Stimulated activated CD4-positive, alpha-beta T cell treated with anti-CD3 and anti-CD28 coated beads, Interleukin-2, amount 100 ng/mL, for 4 hours (primary cell): ENCODE measurements around the gene TUBG1.
"Not testable (repeated sequence)": the region's sequence is repeated elsewhere in the genome, so short reads cannot be mapped to it uniquely, and the experiment has no call there.

Experiments used
- DNase-seq: peaks from one replicate; pipeline ENCODE4 v3.0.0-alpha.2; 2020; ENCODE audit warnings: low read depth

TUBG1 gene

DNA sequence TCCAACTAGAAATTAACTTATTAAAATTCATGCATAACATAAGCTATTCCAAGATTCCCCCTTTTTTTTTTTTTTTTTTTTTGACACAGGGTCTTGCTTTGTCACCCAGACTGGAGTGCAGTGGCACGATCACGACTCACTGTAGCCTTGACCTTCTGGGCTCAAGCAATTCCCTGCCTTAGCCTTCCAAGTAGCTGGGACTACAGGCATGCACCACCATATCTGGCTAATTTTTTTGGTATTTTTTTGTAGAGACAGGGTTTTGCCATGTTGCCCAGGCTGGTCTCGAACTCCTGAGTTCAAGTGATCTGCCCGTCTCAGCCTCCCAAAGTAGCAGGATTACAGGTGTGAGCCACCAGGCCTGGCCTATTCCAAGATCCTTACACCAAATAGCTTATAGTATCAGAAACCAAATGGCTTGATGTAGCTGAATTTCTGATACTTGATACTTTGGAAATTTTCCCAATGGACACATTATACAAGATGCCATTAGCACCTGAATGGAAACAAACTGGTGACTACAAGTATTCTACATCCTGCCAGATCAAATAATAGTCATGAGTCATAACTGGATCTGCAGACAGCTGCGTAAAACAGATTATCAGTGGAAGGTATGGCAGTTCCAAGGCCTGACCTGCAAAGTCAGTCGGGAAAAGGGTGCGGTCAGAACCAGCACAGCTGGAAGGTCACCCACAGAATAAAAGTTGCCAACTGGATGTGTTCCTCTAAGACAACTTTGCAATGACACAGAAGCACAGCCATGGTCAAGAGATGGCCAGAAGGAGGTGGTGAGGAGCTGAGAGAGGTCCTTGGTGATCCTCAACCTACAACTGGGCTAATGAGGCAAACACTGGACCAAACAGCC lies 14.5 kb downstream of the TUBG1 start:
- DNase-seq, result no peak

DNA sequence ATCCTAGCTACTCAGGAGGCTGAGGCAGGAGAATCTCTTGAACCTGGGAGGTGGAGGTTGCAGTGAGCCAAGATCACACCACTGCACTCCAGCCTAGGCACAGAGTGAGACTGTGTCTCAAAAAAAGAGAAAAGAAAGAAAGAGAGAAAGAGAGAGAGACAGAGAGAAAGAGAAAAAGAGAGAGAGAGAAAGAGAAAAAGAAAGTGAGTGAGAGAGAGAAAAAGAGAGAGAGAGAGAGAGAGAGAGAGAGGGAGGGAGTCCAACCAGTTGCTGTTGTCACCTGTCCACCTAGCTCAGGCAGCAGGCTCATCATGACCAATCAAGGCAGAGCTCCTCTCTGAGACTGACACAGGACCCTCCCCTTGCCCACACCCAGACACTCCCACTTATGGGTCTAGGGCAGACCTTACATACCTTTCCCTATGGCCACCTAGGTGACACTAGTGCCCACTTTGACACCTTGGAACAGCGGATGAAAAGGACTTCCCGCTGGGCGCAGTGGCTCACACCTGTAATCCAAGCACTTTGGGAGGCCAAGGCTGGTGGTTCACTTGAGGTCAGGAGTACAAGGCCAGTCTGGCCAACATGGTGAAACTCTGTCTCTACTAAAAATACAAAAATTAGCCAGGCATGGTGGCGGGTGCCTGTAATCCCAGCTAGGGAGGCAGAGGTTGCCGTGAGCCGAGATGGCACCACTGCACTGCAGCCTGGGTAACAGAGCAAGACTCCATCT lies 17.7 kb downstream of the TUBG1 start:
- not testable (repeated sequence) for DNase-seq

DNA sequence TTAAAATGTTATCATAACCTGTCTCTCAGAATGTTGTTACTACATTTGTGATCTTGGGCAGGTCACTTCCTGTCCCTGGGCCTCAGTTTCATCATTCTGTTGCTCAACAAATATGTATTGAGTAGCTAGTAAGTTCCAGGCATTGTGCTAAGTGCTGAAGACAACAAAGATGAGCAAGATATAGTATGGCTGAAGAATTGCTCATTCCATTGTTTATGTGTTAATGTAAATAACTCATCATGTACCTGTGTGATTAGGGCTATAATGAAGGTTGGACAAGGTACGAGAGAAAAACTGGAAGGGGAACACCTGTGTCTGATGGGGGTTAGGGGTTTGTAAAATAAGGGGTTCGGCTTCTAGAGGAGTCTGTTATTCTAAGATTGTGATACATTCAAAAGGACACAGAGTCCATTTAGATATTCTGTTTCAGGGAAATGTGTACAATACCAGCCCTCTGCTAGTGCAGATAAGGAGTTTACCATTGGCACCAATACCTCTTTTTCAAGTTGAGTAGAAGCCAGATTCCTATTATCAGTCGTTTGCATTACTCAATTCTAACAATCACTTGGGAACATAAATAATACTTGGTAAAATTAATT lies 20.0 kb downstream of the TUBG1 start:
- no peak for DNase-seq

DNA sequence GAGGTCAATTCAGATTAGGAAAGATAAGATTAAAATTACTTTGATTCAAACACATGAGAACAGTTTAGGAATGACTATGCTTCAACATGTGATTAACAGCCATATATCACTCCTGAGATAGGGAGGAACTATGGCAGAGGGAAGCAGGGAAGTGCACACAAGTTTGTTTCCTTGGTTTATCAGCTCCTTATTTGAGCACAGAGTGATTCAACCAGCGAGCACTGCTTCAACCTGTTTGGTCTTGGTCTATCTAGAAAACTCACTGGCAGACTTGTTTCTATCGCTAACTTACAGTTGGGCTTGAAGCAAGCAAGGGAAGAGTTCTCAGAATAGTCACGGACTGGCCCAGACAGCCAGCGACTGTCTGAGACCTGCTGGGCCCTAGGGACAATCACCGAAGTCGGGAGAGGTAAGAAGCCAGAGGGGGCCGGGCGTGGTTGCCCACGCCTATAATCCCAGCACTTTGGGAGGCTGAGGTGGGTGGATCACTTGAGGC lies 23.5 kb downstream of the TUBG1 start:
- DNase-seq, result no peak

DNA sequence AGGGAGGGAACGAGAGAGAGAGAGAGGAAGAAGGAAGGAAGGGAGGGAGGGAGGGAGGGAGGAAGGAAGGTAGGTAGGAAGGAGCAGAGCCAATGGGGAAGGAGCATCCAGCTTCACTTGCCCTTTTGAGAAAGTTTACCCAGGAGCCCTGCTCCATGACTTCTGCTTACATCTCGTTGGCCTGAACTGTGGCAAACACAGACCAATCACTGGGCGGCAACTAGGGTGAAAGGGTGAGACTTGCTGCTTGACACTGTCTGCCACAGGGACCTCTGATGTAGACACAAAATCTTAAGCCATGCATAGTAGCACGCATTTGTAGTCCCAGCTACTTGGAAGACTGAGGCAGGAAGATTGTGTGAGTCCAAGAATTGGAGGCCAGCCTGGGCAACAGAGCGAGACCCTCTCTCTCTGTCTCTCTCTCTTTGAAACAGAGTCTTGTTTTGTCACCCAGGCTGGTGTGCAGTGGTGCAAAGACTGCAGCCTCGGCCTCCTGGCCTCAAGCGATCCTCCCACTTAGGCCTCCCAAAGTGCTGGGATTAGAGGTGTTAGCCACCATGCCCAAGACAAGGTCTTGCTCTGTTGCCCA lies 30.1 kb downstream of the TUBG1 start:
- no peak for DNase-seq

DNA sequence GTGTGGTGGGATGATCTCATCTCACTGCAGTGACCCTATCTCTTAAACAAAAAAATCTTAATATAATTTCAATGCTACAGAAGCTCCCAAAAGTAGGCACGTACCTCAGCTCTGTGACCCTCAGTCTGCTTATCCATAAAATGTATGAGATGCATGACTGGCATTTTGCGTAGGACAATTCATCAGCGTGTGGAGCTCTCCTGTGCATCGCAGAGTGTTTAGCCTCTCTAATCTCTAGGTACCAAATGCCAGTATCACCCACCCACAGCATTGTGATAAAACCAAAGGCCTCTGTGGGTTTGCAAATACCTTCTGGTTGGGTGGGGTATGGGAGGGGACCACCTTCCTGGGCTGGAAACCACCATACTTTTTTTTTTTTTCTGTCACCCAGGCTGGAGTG lies 30.6 kb downstream of the TUBG1 start:
- DNase-seq, result no peak

DNA sequence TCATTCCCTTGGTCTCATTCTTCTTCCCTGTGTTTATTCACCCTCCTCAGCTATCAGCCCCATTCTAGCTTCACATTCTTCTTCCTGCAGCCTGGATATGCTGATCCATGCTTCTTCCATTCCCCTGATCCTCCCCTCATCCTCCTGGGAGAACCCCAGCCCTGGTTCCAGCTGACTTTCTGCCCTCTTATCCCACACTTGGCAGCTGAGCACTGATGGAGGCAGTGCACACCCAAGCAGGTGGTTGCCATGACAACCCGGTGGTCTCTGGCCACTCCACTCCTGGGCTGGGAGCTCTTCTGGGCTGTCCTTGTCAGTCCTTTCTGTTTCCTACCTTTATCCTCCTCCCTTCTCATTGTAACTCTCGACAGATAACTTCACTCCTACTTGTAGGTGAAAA lies 32.9 kb downstream of the TUBG1 start:
- no peak for DNase-seq

DNA sequence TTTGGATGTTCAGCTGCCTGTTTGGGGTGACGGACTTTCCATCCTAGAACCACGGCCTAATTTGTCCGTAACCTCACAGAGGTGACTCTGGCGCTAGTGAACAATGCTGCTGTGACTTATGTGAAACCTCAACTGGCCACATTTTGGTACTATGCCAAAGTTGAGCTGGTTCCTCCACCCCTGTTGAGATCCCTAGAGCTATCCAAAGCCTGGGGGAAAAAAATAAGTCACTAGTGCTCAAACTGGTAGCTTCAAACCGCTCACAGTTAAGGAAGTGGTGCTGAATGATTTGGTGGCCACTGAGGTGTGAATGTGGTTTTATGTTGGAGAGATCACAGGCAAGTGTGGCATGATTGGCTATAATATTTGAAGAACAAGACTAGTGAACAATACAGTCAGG lies 38.3 kb downstream of the TUBG1 start:
- DNase-seq, result no peak

DNA sequence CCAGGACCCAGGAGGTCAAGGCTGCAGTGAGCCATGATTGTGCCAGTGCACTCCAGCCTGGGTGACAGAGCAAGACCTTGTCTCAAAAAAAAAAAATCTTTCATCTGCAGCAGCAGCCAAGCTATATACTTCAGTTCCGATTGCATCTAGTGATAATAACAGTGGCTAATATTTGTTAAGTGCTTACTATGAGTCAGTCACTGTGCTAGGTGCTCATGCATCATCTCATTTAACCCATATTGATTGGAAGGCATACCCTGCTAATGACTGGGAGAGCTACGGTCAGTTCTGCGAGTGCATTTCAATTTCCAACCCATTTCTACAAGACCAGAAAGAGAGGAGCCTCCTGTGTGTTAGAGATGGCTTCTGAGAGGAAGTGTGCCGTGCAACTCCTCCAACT lies 41.9 kb downstream of the TUBG1 start:
- DNase-seq, result no peak

DNA sequence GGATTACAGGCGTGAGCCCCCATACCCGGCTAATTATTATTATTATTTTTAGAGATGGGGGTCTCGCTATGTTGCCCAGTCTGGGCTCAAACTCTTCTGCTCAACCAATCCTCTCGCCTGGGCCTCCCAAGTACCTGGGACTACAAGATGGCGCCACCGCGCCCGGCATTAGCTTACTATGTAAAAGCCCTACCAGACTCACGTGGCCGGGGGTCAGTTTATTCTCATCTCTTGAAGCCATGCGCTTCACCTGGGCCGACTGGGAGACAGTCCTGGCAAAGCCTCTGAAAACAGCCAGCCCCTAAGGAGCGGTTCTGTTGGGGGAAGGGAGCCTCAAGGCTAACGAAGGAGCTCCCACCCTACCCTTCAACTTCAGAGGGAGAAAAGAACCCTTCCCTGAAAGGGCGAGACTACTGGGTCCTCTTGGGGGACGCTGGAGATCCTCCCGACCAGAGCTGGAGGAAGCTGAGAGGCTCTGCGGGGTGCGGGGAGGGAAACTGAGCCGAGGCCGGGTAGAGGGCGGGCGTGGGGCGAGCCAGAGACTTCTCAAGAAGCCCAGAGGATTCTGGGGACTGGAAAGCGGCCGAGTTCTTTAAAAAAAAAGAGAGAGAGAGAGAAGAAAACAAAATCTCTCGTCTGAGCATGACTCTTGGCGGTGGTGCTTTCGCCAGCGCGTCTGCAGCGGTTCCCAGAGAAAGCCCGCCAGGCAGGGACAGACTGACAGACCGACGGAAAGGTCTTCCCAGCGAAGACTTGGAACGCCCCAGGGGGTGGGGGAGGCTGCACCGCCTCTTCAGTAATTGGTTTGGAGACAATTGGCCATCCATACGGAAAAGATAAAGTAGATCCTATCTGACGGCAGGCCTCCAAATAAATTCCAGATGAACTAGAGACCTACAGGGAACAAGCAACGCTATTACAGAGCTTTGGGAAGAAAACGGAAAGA lies 44.0 kb downstream of the TUBG1 start:
- no peak for DNase-seq

DNA sequence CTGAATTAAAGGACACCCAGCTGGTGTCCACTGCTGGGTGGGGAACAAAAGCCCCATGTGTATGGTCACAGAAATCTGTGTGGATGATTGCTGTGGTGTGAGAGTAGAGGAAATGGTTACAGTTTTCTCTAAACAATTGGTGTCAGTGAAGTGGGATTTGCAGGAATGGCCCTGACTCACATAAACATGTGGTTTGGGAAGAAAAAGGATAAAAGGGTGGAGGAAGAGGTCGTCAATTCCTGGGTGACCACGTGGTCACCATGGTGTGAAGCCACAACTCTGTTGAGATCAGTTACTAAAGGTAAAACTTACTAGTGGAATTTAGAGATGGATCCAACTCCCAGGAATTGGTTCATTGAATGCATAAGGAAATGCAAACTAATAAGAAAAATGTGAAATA lies 46.0 kb downstream of the TUBG1 start:
- DNase-seq, result no peak

DNA sequence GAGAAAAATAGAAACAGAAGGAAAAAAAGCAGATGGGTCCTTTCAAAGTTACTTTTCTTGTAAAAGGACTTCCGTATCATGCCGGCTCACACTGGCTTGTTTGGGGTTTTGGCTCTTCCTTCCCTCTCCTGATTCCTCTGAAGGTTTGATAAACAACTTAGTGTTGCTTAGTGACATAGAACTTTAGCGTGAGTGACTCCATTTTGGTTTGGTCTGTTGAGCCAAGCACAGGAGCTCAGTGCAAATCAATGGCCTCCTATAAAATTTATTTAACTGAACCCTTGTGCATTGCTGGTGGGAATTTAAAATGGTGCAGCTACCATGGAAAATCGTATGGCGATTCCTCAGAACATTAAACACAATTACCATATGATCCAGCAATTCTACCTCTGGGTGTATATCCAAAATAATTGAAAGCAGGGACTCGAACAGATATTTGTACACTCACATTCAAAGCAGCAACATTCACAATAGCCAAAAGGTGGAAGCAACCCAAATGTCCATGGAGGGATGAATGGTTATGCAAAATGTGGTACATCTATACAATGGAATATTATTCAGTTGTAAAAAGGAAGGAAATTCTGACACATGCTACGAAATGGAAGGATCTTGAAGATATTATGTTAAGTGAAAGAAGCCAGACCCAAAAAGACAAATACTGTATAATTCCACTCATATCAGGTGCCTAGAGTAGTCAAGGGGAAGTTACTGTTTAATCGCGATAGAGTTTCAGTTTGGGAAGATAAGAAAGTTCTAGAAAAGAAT lies 48.5 kb downstream of the TUBG1 start:
- no peak for DNase-seq

DNA sequence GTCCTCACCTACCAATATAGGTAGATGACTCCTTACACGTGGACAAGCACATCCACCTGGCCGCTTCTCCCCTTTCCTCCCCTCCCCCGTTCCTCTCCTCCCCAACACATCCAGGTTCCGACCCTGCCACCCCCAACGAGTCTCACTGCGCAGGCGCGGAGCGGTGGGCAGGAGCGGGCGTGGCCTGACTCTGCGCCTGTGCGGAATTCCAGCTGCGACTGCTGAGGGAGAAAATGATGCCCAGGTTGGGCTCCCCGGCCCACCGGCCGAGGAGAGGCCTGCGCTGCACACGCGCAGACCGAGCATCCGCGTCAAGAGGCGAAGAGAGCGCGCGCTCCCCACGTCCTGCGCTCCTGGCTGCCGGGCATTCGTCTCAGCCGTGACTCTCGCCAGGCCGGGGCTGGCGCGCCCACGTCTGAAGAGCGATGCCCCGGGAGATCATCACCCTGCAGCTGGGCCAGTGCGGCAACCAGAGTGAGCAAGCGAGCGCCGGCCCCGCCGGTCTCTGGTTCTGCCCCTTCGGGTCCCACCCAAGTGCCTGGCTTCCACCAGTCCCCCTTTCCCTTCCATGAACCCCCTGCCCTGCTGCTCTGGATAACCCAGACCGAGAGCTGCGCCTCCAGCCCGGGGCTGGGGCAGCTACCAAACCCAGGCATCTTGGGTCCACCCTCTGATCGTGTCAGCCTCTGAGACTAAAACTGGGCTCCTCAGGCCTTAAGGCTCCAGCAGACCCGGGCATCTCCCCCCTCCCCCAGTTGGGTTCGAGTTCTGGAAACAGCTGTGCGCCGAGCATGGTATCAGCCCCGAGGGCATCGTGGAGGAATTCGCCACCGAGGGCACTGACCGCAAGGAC lies 49.8 kb downstream of the TUBG1 start, which contains the start of gene TUBG2:
Gene TUBG2 (plus strand): TSS at position 206 of the 853 bp plus-strand sequence. CDS start 220 bp downstream, at position 426.
- DNase-seq, result peak; percentile 74

DNA sequence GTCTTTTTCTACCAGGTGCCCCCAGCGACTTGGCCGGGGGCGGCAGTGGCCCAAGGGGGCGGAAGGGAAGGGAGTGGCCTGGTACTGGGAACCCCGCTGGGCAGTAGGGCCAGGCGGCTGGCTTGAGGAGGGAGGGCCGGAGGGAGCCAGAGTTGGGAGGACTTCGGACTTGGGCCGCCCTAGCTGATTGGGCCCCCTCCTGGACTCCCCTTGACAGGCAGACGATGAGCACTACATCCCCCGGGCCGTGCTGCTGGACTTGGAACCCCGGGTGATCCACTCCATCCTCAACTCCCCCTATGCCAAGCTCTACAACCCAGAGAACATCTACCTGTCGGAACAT lies 50.4 kb downstream of the TUBG1 start:
- not testable (repeated sequence) for DNase-seq

DNA sequence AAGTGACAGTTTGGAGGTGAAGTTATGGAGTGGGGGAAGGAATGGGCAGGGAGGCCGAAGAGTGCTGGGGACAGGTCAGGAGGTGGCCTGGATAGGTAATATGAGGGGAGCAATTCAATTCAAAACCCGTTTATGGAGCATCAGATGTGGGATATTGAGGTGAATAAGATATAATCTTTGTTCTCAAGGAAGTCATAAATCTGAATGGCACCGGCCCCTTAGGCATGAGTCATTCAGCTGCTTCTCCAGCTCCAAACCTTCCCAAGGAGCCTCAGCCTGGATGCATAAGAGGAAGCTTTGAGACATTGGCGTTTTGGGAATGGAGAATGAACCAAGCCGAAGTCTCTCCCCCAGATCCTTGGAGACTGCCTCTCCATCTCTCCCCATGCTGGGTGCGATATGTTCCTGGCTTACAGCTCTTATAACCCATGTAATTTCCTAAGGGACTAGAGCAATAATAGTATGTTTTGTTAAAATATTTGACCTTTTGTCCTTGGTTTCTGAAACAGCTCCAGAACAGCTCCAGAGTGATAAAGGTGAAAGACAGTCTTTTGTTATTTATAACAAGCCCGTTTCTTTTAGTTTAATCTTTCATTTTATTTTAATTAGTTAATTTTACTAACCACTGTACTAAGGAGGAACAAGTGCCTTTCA lies 51.3 kb downstream of the TUBG1 start:
- DNase-seq, result no peak
